ENCODE results near the gene DCK. TPM values are rescaled to one million over a fixed set of nuclear protein-coding genes. Genes with fewer than 3 reads are reported as not detected.

The DCK gene
- total RNA-seq, 1 experiment from 2014 or later: 21.0 TPM

GRCh38 chr4:70991596-70991995 lies 1.9 kb upstream of the DCK start:
- intact Hi-C loops (cut with micrococcal nuclease): loop anchor here (5.0 kb wide), 1 partner anchor 304 kb away; the partner anchor contains the start of gene UTP3
- ChIA-PET CTCF (no interaction called here), POLR2A (ENCODE audit: unreplicated experiment) (interaction anchor here (0.5 kb wide), 1 partner anchor 80 kb away, joined by 3 read pairs; no protein-coding TSS in a partner anchor)
- TF ChIP-seq, protein P1, sequence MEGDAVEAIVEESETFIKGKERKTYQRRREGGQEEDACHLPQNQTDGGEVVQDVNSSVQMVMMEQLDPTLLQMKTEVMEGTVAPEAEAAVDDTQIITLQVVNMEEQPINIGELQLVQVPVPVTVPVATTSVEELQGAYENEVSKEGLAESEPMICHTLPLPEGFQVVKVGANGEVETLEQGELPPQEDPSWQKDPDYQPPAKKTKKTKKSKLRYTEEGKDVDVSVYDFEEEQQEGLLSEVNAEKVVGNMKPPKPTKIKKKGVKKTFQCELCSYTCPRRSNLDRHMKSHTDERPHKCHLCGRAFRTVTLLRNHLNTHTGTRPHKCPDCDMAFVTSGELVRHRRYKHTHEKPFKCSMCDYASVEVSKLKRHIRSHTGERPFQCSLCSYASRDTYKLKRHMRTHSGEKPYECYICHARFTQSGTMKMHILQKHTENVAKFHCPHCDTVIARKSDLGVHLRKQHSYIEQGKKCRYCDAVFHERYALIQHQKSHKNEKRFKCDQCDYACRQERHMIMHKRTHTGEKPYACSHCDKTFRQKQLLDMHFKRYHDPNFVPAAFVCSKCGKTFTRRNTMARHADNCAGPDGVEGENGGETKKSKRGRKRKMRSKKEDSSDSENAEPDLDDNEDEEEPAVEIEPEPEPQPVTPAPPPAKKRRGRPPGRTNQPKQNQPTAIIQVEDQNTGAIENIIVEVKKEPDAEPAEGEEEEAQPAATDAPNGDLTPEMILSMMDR (conservative IDR thresholded peaks at IDR 0.05; ENCODE audit: low read depth, low read length): no peak
- TF ChIP-seq EZH2phosphoT487 (IDR thresholded peaks at IDR 0.05; ENCODE audit: borderline replicate concordance, low read length): no peak
- no peak for TF ChIP-seq EZH2 (IDR thresholded peaks at IDR 0.05; ENCODE audit: low read length, unreplicated experiment)
- no peak overlapping the region for H2AFZ ChIP-seq (ENCODE audit: low read length)
- no peak overlapping the region for H3K27ac ChIP-seq (ENCODE audit: low read length)
- no peak overlapping the region for H3K9ac ChIP-seq (ENCODE audit: low read length)
- no peaks in the 10 kb centered on the region for H3K9me3 ChIP-seq (ENCODE audit: low read length)
- no peak overlapping the region for H3K4me3 ChIP-seq (ENCODE audit: low read length)
- no peaks in the 10 kb centered on the region for H3F3A ChIP-seq (ENCODE audit: low read length, unreplicated experiment)
- H3K36me3 ChIP-seq (ENCODE audit: low read depth, low read length): no peaks in the 10 kb centered on the region
- H3K4me2 ChIP-seq (ENCODE audit: low read length): no peak overlapping the region
- no peaks in the 10 kb centered on the region for H3K27me3 ChIP-seq (ENCODE audit: low read length)
- no peak for DNase-seq
- peaks cover 23% of the 10 kb centered on the region for H3K4me1 ChIP-seq (ENCODE audit: insufficient read depth, low read length)
- BruUV-seq (replicated peaks): no TSS peak
- H3K9me2 ChIP-seq (replicated peaks; ENCODE audit: low read length): no peaks in the 10 kb centered on the region
- no peak for ATAC-seq
- H3K79me2 ChIP-seq (ENCODE audit: low read length): peaks cover 30% of the 10 kb centered on the region
- H4K20me1 ChIP-seq (ENCODE audit: low read length): no peaks in the 10 kb centered on the region

- peak overlapping the region; percentile 76 for H3K9ac ChIP-seq (ENCODE audit: low read length)
- H3K27ac ChIP-seq (ENCODE audit: low read length): no peak overlapping the region
- no peak for ATAC-seq
- peak overlapping the region; percentile 89 for H3K4me2 ChIP-seq (ENCODE audit: low read length)
- ChIA-PET CTCF (interaction anchor here (1.4 kb wide), 1 partner anchor 18 kb away, joined by 13 read pairs; no protein-coding TSS in a partner anchor), POLR2A (ENCODE audit: unreplicated experiment) (interaction anchor here (1.0 kb wide), 1 partner anchor 153 kb away, joined by 7 read pairs; no protein-coding TSS in a partner anchor)
- intact Hi-C loops (cut with micrococcal nuclease): loop anchor here (2.0 to 5.0 kb wide), 3 partner anchors 90 to 305 kb away; partner anchors contain the start of genes GRSF1, MOB1B and UTP3
- no TSS peak for BruUV-seq (replicated peaks)
- no peaks in the 10 kb centered on the region for H3F3A ChIP-seq (ENCODE audit: low read length, unreplicated experiment)
- H3K27me3 ChIP-seq (ENCODE audit: low read length): no peaks in the 10 kb centered on the region
- H2AFZ ChIP-seq (ENCODE audit: low read length): peak overlapping the region; percentile 84
- peaks cover 31% of the 10 kb centered on the region for H3K4me1 ChIP-seq (ENCODE audit: insufficient read depth, low read length)
- H3K36me3 ChIP-seq (ENCODE audit: low read depth, low read length): no peaks in the 10 kb centered on the region
- H4K20me1 ChIP-seq (ENCODE audit: low read length): no peaks in the 10 kb centered on the region
- H3K4me3 ChIP-seq (ENCODE audit: low read length): peak overlapping the region; percentile 75
- peak; percentile 27 for DNase-seq
- TF ChIP-seq, protein P1 (conservative IDR thresholded peaks at IDR 0.05; ENCODE audit: low read depth, low read length): no peak
- no peak for TF ChIP-seq EZH2phosphoT487 (IDR thresholded peaks at IDR 0.05; ENCODE audit: borderline replicate concordance, low read length)
- TF ChIP-seq EZH2 (IDR thresholded peaks at IDR 0.05; ENCODE audit: low read length, unreplicated experiment): no peak
- peaks cover 38% of the 10 kb centered on the region for H3K79me2 ChIP-seq (ENCODE audit: low read length)
- no peaks in the 10 kb centered on the region for H3K9me3 ChIP-seq (ENCODE audit: low read length)
- H3K9me2 ChIP-seq (replicated peaks; ENCODE audit: low read length): no peaks in the 10 kb centered on the region
These were observed 1.0 kb upstream of the DCK start for GRCh38 chr4:70992391-70992881.

DNA sequence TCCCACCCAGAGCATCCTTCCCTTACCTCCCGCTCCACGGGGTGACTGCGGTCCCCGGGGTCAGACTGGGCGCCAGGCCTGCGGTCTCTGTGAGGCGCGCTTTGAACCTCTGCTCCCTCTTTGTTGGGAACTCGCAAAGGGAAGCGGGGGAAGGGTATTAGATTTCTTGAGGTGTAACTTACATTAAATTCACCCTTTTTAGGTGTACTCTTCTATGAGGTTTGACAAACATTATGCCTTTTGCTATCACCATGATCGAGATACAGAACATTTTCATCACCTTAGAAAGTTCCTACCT lies 569 bp downstream of the DCK start:
- ATAC-seq (no peak), DNase-seq (no peak)
- no peaks in the 10 kb centered on the region for H3K9me3 ChIP-seq (ENCODE audit: low read length)
- H3K9me2 ChIP-seq (replicated peaks; ENCODE audit: low read length): no peaks in the 10 kb centered on the region
- H3K36me3 ChIP-seq (ENCODE audit: low read depth, low read length): peaks cover 7% of the 10 kb centered on the region
- H3K4me2 ChIP-seq (ENCODE audit: low read length): peak overlapping the region; percentile 89
- no peak for TF ChIP-seq EZH2phosphoT487 (IDR thresholded peaks at IDR 0.05; ENCODE audit: borderline replicate concordance, low read length)
- no peak for TF ChIP-seq EZH2 (IDR thresholded peaks at IDR 0.05; ENCODE audit: low read length, unreplicated experiment)
- TF ChIP-seq, protein P1 (conservative IDR thresholded peaks at IDR 0.05; ENCODE audit: low read depth, low read length): no peak
- H3K4me3 ChIP-seq (ENCODE audit: low read length): peak overlapping the region; percentile 75
- H2AFZ ChIP-seq (ENCODE audit: low read length): peak overlapping the region; percentile 84
- H3K79me2 ChIP-seq (ENCODE audit: low read length): peaks cover 46% of the 10 kb centered on the region
- H3K27me3 ChIP-seq (ENCODE audit: low read length): no peaks in the 10 kb centered on the region
- H3F3A ChIP-seq (ENCODE audit: low read length, unreplicated experiment): no peaks in the 10 kb centered on the region
- no peaks in the 10 kb centered on the region for H4K20me1 ChIP-seq (ENCODE audit: low read length)
- ChIA-PET CTCF (interaction anchor here (0.6 to 1.4 kb wide), 2 partner anchors 16 to 78 kb away, joined by 5 to 13 read pairs; no protein-coding TSS in a partner anchor), POLR2A (ENCODE audit: unreplicated experiment) (interaction anchor here (0.6 kb wide), 3 partner anchors 9 to 1325 kb away, joined by 3 to 22 read pairs (median 5); no protein-coding TSS in a partner anchor)
- peaks cover 31% of the 10 kb centered on the region for H3K4me1 ChIP-seq (ENCODE audit: insufficient read depth, low read length)
- no TSS peak for BruUV-seq (replicated peaks)
- intact Hi-C loops (cut with micrococcal nuclease): loop anchor here (5.0 kb wide), 1 partner anchor 307 kb away; the partner anchor contains the start of gene UTP3
- H3K27ac ChIP-seq (ENCODE audit: low read length): peak overlapping the region; percentile 16; the same call in 1 of the 2 replicates
- peak overlapping the region; percentile 76 for H3K9ac ChIP-seq (ENCODE audit: low read length)
